Duodenal mucosa (tissue), 2 donors: ENCODE measurements around the gene TSNAXIP1.

ENCODE experiments used
- H3K27ac ChIP-seq: one replicate; pipeline ENCODE4 v1.7.0; 2013; ENCODE audit warnings: low read depth, low read length
- H3K27me3 ChIP-seq, 2 donors: one replicate each; pipeline ENCODE4 v1.7.0; 2013; ENCODE audit warnings: low read length in 2 of 2, control low read depth in 1 of 2; ENCODE audit not compliant: insufficient read depth in 2 of 2, control insufficient read depth in 1 of 2
- H3K36me3 ChIP-seq, 2 donors: one replicate each; pipeline ENCODE4 v1.7.0; 2013; ENCODE audit warnings: low read length in 2 of 2, control low read depth in 1 of 2; ENCODE audit not compliant: insufficient read depth in 2 of 2, control insufficient read depth in 1 of 2
- H3K4me1 ChIP-seq, 2 donors: one replicate each; pipeline ENCODE4 v1.7.0; 2013; ENCODE audit warnings: low read length in 2 of 2, control low read depth in 1 of 2; ENCODE audit not compliant: insufficient read depth in 2 of 2, control insufficient read depth in 1 of 2
- H3K4me3 ChIP-seq, 2 donors: one replicate each; pipeline ENCODE4 v1.7.0; 2013; ENCODE audit warnings: low read length in 2 of 2, low read depth in 1 of 2
- H3K9ac ChIP-seq, 2 donors: one replicate each; pipeline ENCODE4 v1.7.0; 2013; ENCODE audit warnings: low read length in 2 of 2, low read depth in 1 of 2
- H3K9me3 ChIP-seq, 2 donors: one replicate each; pipeline ENCODE4 v1.7.0; 2013; ENCODE audit warnings: low read length in 2 of 2, control low read depth in 1 of 2; ENCODE audit not compliant: control insufficient read depth in 1 of 2

Gene TSNAXIP1

GRCh38 chr16:67845291-67846062 is 38.8 kb downstream of the TSNAXIP1 start:
- Histone ChIP-seq H3K4me1 (peaks cover 38 to 50% of the 10 kb centered on the region in 2 donors), H3K36me3 (no peaks in the 10 kb centered on the region), H3K4me3 (peak overlapping the region; percentile 81 to 88), H3K27ac (peak overlapping the region; percentile 82), H3K27me3 (no peaks in the 10 kb centered on the region), H3K9me3 (no peaks in the 10 kb centered on the region), H3K9ac (peak overlapping the region; percentile 76 to 81)

GRCh38 chr16:67846063-67846319 is 39.3 kb downstream of the TSNAXIP1 start:
- Histone ChIP-seq H3K36me3 (no peaks in the 10 kb centered on the region), H3K9ac (peak overlapping the region; percentile 76 to 81), H3K4me1 (peaks cover 38 to 50% of the 10 kb centered on the region in 2 donors), H3K27ac (peak overlapping the region; percentile 82), H3K9me3 (no peaks in the 10 kb centered on the region), H3K27me3 (no peaks in the 10 kb centered on the region), H3K4me3 (peak overlapping the region; percentile 81 to 88)

GRCh38 chr16:67846320-67847063 is 39.8 kb downstream of the TSNAXIP1 start, which contains the start of gene NUTF2:
Gene NUTF2, plus strand, starts transcription at chr16:67846933. Its CDS starts 18,198 bp downstream, at chr16:67865131.
- Histone ChIP-seq H3K9ac (peak within 1 kb of the TSS; percentile 81), H3K27ac (peak within 1 kb of the TSS; percentile 82), H3K27me3 (no peaks in the 10 kb centered on the region), H3K36me3 (no peaks in the 10 kb centered on the region), H3K4me3 (peak within 1 kb of the TSS; percentile 81 to 88), H3K9me3 (no peaks in the 10 kb centered on the region), H3K4me1 (peaks cover 38 to 49% of the 10 kb centered on the region in 2 donors)

DNA sequence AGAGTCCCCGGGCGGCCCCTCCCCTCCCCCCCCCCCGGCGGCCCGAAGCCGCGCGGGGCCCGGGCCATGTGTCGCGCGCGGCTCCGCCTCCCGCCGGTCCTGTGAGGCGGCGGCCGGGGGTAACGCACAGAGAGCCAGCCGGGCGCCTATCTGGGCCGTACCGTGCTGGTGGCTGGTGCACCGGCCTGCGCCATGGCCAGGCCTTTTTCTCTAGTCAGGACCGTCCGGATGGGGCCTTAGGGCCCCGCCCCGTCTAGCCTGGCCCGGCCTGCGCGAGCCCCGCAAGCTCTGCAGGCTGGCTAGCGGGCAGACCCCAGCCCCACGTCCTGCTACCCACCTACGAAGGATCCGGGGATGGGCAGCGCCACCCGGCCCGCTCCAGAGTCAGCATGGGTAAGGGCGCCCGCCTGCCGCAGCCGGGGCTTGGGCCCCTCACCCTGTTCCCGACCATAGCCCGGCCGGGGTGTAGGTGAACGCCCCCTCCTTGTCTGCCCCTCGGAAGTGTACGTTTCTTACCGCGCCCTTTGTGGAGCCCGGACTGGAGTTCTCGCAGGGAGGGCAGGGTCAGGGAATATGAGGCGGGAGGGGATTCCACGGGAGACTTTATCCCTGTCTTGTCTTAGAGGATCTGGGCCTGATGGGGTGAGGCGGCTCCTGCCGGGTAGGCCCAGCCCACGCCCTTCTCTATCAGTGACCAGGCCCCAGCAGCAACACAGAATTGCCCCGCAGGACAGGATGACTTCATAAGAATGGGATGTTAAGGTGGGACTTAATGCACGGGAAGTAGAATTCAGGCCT is 40.6 kb downstream of the TSNAXIP1 start, which contains the start of gene CENPT:
Gene CENPT, minus strand, starts transcription at position 630 of the 798 bp plus-strand sequence. CDS start 13,834 bp downstream, outside the sequence.
- Histone ChIP-seq H3K4me1 (peaks cover 38 to 46% of the 10 kb centered on the region in 2 donors), H3K36me3 (no peaks in the 10 kb centered on the region), H3K4me3 (peak within 1 kb of the TSS; percentile 81 to 88), H3K9ac (peak within 1 kb of the TSS; percentile 81), H3K27ac (peak within 1 kb of the TSS; percentile 82), H3K9me3 (no peaks in the 10 kb centered on the region), H3K27me3 (no peaks in the 10 kb centered on the region)

DNA sequence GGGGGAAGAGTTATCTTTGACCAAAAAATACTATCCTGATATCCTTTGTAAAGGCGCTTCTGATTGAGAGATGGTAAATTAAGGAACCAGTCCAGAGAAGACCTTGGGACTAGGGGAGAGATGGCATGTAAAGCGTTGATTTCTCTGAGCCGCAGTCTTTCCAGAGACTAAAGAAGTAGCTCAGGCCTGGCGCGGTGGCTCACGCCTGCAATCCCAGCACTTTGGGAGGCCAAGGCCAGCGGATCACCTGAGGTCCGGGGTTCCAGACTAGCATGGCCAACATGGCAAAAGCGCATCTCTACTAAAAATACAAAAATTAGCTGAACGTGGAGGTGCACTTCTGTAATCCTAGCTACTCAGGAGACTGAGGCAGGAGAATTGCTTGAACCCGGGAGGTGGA is 41.4 kb downstream of the TSNAXIP1 start:
- Histone ChIP-seq H3K9ac (peak overlapping the region in 1 of 2 donors; percentile 81), H3K4me3 (peak overlapping the region; percentile 81 to 88), H3K9me3 (no peaks in the 10 kb centered on the region), H3K27ac (no peak overlapping the region), H3K4me1 (peaks cover 38 to 41% of the 10 kb centered on the region in 2 donors), H3K27me3 (no peaks in the 10 kb centered on the region), H3K36me3 (no peaks in the 10 kb centered on the region)

- no peak overlapping the region for H3K27ac ChIP-seq
- no peaks in the 10 kb centered on the region for H3K36me3 ChIP-seq
- no peaks in the 10 kb centered on the region for H3K9me3 ChIP-seq
- no peak overlapping the region for H3K9ac ChIP-seq
- H3K27me3 ChIP-seq, result no peaks in the 10 kb centered on the region
- H3K4me1 ChIP-seq, result peaks cover 17 to 23% of the 10 kb centered on the region in 2 donors
- no peak overlapping the region for H3K4me3 ChIP-seq
These were observed 47.0 kb downstream of the TSNAXIP1 start for GRCh38 chr16:67853670-67854069.

GRCh38 chr16:67855789-67856188 is 49.1 kb downstream of the TSNAXIP1 start:
- H3K4me1 ChIP-seq, result peaks cover 17 to 26% of the 10 kb centered on the region in 2 donors
- H3K9me3 ChIP-seq, result no peaks in the 10 kb centered on the region
- H3K27ac ChIP-seq, result no peak overlapping the region
- no peaks in the 10 kb centered on the region for H3K27me3 ChIP-seq
- peaks cover 3 to 4% of the 10 kb centered on the region in 2 donors for H3K36me3 ChIP-seq
- H3K4me3 ChIP-seq, result no peak overlapping the region
- no peak overlapping the region for H3K9ac ChIP-seq

DNA sequence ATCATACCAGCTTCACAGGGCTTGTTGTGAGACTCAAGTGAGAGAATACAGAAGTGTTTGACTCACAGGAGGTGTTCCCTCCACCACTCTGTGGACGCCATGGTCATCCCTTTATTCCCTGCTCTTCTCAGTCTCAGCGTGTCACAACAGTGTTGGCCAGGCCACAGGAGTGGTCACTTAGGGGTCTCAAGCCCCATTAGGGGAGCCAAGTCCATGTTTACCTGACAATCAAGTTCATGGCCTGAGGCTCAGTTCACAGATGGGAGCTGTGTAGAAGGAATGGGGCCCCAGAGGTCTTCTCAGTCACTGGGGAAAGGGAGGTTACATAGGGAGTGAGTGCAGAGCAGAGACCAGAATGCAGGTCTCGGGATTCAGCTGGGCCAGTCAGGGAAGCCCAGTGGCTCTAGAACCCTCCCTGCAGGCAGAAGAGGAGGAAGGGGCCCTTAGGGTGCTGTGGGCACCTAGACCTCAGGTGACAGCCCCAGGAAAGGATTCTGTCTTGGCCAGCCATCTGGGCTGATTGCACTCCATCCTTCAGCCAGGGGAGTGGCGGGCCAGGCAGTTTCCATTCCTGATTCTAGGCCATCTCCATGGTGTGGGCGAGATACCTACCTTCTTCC is 50.3 kb downstream of the TSNAXIP1 start:
- Histone ChIP-seq H3K4me3 (no peak overlapping the region), H3K4me1 (peaks cover 17 to 26% of the 10 kb centered on the region in 2 donors), H3K36me3 (peaks cover 3 to 12% of the 10 kb centered on the region in 2 donors), H3K9me3 (no peaks in the 10 kb centered on the region), H3K9ac (peak overlapping the region in 1 of 2 donors; percentile 21), H3K27ac (peak overlapping the region; percentile 20), H3K27me3 (no peaks in the 10 kb centered on the region)

GRCh38 chr16:67857547-67858233 is 51.0 kb downstream of the TSNAXIP1 start:
- H3K9me3 ChIP-seq, result no peaks in the 10 kb centered on the region
- no peak overlapping the region for H3K4me3 ChIP-seq
- H3K27ac ChIP-seq, result peak overlapping the region; percentile 63
- H3K9ac ChIP-seq, result peak overlapping the region in 1 of 2 donors; percentile 49
- H3K4me1 ChIP-seq, result peaks cover 17 to 26% of the 10 kb centered on the region in 2 donors
- H3K27me3 ChIP-seq, result no peaks in the 10 kb centered on the region
- peaks cover 3 to 16% of the 10 kb centered on the region in 2 donors for H3K36me3 ChIP-seq
